Lung microvascular endothelial cell (primary cell): ENCODE measurements around the gene CACNA1H. TPM values are rescaled to one million over a fixed set of nuclear protein-coding genes. Genes with fewer than 3 reads are reported as not detected.
"Not testable (repeated sequence)": the region's sequence is repeated elsewhere in the genome, so short reads cannot be mapped to it uniquely, and the experiment has no call there.

Experiments
- DNase-seq, 2 donors: peaks; one replicate each; pipeline versions ENCODE4 v3.0.0 to v3.0.0-alpha.2; 2010; ENCODE audit warnings: low read depth in 2 of 2
- total RNA-seq: library from RNA; depleted of rRNA; stranded (reverse); fragments of >200 nt; gene quantifications from 2 replicates; pipeline ENCODE4 v1.2.1, GENCODE V29; 2014

CACNA1H gene
- total RNA-seq, 1 donor from 2014 or later: under 0.01 TPM

DNA sequence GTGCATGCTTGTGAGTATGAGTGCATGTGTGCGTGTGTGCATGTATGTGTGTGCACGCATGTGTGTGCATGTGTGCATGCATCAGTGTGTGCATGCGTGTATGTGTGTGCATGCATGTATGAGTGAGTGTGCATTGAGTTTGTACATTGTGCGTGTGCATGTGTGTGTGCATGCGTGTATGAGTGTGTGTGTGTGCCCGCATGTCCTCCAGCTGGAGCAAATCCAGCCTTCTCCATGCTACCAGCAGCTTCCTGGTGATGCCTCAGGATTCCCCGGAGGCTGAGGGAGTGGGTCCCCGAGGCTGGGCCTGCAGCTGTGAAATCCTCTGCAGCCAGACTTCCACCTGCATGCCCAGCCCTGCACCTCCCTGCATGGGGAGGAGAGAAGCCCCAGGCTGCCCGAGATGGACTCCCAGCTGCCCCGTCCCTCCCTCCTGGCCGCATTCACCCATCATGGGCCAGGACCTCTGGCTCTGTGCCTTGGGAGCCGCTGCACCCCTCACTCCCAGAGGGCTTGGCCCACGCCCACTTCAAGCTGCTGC, 112.3 kb downstream of the CACNA1H start:
- DNase-seq: no peak

DNA sequence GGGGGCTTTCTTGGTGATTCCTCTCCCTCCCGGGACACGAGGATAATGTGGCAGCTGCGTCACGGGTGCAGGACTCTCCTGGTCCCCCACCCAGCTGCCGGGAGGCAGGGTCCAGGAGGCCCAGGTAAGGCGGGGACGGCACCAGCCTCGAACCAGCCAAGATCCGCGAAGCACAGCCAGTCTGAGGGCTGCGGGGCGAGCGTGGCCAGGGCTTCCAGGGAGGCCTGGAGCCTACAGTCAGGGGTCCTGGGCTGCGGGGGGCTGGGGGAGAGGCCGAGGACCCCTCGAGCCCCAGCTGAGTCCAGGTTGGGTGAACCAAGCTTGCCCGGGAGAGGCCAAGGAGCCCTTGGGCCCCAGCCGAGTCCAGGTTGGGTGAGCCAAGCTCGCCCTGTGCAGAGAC, 112.9 kb downstream of the CACNA1H start:
- no peak for DNase-seq

GRCh38 chr16:1269418-1269817, 116.5 kb downstream of the CACNA1H start:
- not testable (repeated sequence) for DNase-seq

- no peak for DNase-seq
These were observed 118.4 kb downstream of the CACNA1H start for GRCh38 chr16:1271380-1271723.

Other genes with a start within 250 kb of the CACNA1H start
- 6.3 and 8.9 TPM in 2 replicates for gene LMF1, start 182.1 kb upstream of the CACNA1H start, total RNA-seq
- gene SOX8, start 171.3 kb upstream of the CACNA1H start, total RNA-seq: 0.22 and 0.60 TPM in 2 replicates
- 0.20 and 0.22 TPM in 2 replicates for gene SSTR5, start 80.4 kb upstream of the CACNA1H start, total RNA-seq
- gene C1QTNF8, start 56.9 kb upstream of the CACNA1H start, total RNA-seq: not detected in 2 replicates
- not detected in 2 replicates for gene TPSG1, start 72.2 kb downstream of the CACNA1H start, total RNA-seq
- not detected in 2 replicates for gene TPSB2, start 77.1 kb downstream of the CACNA1H start, total RNA-seq
- gene TPSAB1, start 87.6 kb downstream of the CACNA1H start, total RNA-seq: not detected in 2 replicates
- not detected in 2 replicates for gene TPSD1, start 103.0 kb downstream of the CACNA1H start, total RNA-seq
- 29.6 and 35.3 TPM in 2 replicates for gene UBE2I, start 156.5 kb downstream of the CACNA1H start, total RNA-seq
- gene BAIAP3, start 180.5 kb downstream of the CACNA1H start, total RNA-seq: 1.2 and 1.3 TPM in 2 replicates
- gene TSR3, start 198.8 kb downstream of the CACNA1H start, total RNA-seq: 47.7 and 67.3 TPM in 2 replicates
- gene GNPTG, start 198.8 kb downstream of the CACNA1H start, total RNA-seq: 19.2 and 31.7 TPM in 2 replicates